HS-27A (cell line): ENCODE data around the gene SP9.
"Not testable (repeated sequence)": the region's sequence is repeated elsewhere in the genome, so short reads cannot be mapped to it uniquely, and the experiment has no call there.

ENCODE experiments used
- DNase-seq: peaks from one replicate; pipeline ENCODE4 v3.0.0-alpha.2; 2012; ENCODE audit warnings: low read depth, missing footprints

SP9 gene

DNA sequence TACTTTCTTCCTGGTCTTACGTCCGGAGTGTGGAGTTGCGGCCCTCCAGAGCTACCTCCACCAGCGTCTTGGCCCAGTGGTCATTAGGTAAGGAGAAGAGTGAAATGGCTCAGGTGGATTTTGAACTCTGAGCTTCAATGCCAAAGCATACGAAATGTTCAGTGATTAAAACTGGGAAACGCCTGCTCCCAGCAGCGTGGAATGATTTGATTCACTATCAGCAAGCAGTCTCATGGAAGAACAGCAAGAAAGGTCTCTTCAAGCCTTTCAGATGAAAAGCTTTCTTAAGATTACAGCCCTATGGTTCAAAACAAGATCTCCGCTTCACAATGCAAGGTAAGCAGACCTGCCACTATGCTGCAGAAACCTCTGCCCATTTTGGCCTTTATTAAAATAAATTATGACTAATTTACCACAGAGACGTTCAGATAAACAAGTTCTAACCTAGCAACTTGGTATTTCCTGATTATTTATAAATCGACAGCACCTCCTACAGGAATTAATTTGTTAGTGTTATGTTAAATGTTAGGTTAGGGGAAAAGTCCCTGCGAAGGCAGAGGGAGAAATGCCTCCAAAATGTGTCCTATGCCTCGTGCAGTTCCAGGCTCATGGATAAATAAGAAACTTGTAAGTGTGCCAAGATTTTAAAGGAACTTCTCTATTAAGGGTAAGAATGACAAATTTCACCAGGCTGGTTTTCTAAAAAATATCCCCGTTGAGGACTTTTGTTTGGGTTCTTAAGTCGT, 10.1 kb downstream of the SP9 start:
- no peak for DNase-seq

DNA sequence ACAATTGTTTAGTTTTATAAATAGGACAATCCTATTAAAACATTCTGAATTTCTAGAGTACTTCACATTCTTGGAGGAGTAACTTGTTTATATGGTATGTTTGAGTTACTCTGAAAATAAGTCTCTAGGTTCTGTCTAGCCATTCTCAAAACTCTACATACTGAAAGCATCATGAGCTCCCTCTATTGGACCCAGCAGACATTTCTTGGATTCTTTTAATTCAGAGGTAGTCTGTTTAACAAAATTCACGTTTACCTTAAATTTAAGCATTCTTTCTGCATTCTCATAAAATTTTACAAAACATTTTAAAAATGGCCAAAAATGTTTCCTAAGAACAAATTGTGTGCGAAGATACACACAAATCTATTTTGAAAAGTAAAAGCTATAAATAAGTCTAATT, 15.3 kb downstream of the SP9 start:
- no peak for DNase-seq

DNA sequence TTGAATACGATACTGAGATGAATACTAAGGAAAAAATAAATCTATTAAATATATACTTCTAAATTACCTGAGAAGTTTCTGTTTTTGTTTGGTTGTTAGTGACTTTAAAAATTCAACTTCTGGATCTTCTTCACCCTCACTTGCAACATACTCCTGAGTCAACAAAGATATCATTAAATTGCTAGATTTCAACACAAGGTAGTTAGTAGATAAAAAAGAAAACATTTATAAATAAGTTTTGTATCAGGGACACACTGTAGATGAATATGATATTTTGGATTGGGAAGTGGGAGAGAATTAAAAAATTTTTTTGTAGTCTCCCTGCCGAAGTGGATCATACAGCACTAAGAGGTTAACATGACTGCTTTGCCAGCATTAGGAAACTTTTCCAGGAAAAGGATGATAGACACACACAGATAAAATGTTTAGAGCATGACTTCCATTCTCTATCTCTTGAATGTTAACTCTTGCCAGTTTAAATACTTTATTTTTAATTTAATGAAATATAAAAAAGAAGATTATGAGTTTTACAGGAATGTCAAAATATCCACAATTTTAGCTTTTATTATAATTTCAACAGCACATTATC, 15.9 kb downstream of the SP9 start:
- DNase-seq, result no peak

DNA sequence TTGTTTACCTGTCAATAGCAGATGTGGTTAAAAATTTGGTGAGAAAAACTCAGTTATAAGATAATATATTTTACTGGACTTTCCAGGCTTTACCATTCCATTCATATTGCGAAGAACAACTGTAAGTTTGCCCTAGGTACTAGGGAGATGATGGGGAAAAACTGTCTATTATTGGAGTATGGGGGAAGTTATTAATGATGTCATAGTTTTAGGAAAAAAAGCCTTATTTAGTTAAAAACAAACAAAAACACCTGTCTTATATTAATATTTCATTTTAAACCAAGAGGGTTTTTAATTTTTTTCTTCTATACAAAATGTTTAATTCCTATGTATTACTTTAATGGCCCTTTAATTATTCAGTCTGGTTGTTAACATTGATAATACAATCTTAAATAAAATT, 18.2 kb downstream of the SP9 start:
- DNase-seq, result no peak

DNA sequence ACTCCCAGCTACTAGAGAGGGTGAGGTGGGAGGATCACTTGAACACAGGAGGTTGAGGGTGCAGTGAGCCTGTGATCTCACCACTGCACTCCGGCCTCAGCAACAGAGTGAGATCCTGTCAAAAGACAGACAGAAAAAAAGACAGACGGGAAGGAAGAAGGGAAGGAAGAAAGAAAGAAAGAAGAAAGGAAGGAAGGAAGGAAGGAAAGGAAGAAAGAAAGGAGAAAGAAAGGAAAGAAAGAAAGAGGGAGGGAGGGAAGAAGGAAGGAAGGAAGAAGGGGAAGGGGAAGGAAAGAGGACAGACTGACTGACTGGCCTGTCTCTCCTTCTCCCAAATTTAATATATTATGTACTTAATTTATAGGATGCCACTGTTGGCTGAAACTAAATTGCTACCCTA, 21.6 kb downstream of the SP9 start:
- no peak for DNase-seq

DNA sequence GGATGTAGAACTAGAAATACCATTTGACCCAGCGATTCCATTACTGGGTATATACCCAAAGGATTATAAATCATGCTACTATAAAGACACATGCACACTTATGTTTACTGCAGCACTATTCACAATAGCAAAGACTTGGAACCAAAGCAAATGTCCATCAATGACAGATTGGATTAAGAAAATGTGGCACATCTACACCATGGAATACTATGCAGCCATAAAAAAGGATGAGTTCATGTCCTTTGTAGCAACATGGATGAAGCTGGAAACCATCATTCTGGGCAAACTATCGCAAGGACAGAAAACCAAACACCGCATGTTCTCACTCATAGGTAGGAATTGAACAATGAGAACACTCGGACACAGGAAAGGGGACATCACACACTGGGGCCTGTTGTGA, 24.9 kb downstream of the SP9 start:
- not testable (repeated sequence) for DNase-seq

DNA sequence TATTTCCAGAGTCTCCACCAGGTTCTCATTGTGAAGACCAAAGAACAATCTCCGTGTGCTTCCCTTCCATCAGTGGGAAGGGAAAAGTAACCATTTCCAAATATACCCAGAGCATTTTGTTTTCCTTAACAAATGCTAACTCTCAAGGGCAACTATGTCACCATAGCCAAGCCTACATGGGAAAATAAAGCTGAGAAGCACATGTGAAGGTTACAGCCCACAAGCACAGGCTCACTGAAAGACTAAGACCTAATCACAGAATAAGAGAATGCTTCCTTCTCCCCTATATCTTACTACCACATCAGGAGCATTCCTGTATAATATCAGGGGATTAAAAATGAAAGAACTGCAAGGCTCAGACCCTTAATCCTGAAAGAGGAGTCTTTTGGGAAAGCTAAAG, 28.2 kb downstream of the SP9 start:
- no peak for DNase-seq

DNA sequence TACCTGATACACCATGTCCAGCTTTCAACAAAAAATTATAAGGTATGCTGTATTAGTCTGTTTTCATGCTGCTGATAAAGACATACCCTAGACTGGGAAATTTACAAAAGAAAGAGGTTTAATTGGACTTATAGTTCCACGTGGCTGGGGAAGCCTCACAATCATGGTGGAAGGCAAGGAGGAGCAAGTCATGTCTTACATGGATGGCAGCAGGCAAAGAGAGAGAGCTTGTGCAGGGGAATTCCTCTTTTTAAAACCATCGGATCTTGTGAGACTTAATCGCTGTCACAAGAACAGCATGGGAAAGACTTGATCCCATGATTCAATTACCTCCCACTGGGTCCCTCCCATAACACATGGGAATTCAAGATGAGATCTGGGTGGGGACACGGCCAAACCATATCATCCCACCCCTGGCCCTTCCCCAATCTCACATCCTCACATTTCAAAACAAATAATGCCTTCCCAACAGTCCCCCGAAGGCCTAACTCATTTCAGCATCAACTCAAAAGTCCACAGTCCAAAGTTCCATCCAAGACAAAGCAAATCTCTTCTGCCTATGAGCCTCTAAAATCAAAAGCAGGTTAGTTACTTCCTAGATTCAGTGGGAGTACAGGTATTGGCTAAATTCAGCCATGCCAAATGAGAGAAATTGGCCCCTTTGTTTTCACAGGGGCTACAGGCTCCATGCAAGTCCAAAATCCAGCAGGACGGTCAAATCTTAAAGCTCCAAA, 28.9 kb downstream of the SP9 start:
- not testable (repeated sequence) for DNase-seq

DNA sequence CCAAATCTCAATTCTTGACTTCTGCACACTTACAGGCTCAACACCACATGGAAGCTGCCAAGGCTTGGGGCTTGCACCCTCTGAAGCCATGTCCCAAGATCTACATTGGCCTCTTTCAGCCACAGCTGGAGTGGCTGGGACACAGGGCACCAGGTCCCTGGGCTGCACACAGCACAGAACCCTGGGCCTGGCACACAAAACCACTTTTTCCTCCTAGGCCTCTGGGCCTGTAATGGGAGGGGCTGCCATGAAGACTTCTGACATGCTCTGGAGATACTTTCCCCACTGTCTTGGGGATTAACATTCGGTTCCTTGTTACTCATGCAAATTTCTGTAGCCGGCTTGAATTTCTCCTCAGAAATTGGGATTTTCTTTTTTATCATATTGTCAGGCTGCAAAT, 29.9 kb downstream of the SP9 start:
- DNase-seq, result no peak

DNA sequence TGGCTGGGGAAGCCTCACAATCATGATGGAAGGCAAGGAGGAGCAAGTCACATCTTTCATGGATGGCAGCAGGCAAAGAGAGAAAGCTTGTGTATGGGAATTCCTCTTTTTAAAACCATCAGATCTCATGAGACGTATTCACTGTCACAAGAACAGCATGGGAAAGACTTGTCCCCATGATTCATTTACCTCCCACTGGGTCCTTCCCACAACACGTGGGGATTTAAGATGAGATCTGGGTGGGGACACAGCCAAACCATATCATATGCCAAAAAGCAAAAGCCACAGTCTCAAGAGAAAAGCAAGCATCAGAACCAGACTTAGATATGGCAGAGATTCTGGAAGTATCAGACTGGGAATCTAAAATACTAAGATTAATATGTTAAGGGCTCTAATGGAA, 30.8 kb downstream of the SP9 start:
- no peak for DNase-seq

DNA sequence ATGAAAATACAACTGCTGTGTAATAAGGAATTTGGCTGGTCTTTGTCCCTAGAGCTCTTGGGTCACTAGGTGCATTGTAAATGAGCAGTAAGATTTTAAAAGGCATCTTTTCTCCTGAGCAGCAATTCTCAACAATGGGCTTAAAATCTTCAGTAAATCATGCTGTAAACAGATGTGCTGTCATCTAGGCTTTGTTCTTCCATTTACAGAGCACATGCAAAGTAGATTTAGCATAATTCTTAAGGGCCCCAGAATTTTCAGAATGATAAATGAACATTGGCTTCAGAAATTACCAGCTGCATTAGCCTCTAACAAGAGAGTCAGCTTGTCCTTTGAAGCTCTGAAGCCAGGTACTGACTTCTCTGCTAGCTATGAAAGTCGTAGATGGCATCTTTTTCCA, 33.9 kb downstream of the SP9 start:
- DNase-seq, result no peak

DNA sequence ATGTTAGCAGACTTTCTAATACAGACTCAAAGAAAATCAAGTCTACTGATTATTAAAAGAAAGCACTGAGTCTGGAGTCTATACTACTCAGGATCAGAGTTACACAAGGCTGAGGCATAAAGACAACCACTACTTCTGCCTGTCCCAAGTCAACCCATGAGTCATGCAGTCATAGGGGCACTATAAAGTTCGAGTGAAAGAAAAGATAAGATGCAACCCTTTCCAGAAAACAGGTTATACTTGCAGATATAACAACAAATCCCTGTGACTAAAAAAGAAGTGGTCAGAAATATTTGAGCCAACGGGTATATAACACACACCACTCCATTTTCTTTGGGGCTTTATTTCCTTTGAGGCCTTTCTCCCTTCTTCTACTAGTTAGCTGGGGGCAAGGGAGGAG, 42.2 kb downstream of the SP9 start:
- no peak for DNase-seq

DNA sequence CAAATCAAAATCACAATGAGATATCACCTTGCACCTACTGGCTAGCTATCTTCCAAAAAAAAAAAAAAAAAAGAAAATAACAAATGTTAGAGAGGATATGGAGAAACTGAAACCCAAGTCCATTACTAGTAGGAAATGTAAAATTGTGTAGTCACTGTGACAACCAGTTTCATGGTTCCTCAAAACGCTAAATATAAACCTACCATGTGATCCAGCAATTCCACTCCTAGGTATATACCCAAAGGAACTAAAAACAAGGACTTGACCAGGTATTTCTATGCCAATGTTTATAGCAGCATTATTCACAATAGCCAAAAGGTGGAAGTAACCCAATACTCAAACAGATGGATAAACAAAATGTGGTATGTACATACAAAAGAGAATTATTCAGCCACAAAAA, 49.0 kb downstream of the SP9 start:
- DNase-seq, result no peak

DNA sequence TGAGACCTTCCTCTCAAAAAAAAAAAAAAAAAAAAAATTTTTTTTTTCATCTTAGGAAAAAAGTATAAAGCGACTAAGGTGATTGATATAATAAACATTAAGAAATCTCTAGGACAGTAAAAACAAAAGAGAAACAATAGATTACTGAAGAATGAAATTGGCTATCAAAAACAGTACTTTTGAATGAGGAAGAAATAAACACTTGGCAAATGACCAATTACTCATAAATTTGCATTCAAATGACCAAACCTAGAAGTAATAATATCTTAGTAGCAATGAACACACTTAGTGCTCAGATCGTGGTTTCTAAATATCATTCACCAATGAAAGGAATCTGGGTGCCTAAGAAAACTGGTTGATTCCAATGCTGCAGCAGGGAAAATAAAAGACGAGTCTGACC, 50.4 kb downstream of the SP9 start:
- no peak for DNase-seq
